AG04450 (cell line): ENCODE results near the gene TMEM178A. TPM values are rescaled to one million over a fixed set of nuclear protein-coding genes. Genes with fewer than 3 reads are reported as not detected.

ENCODE experiments used
- CTCF ChIA-PET: fragments of 300-600, 350-600 bp; formaldehyde crosslinking; extraction: SDS; loops from one replicate; lab custom pipeline; 2022; ENCODE audit warnings: antibody characterized with exemption, inconsistent platforms; lab: Charles Lee
- POLR2A ChIA-PET: fragments of 350-600 bp; formaldehyde crosslinking; extraction: SDS; loops from one replicate; lab custom pipeline; 2021; ENCODE audit warnings: antibody characterized with exemption, inconsistent platforms; lab: Yijun Ruan, JAX
- DNase-seq: peaks from one replicate; pipeline ENCODE4 v3.0.0-alpha.2; 2011; ENCODE audit warnings: low read depth, low spot score
- H3K27ac ChIP-seq: one replicate; pipeline ENCODE4 v1.5.1; 2012; ENCODE audit warnings: low read depth, low read length, control low read depth
- H3K27me3 ChIP-seq: one replicate; pipeline ENCODE4 v1.6.0; 2012; ENCODE audit warnings: low read length; ENCODE audit not compliant: control insufficient read depth, insufficient read depth
- H3K4me3 ChIP-seq: 2 replicates; pipeline ENCODE4 v1.5.1; 2011; ENCODE audit warnings: mild to moderate bottlenecking, low read depth, low read length, control low read depth
- H3K9me3 ChIP-seq: 2 replicates; pipeline ENCODE4 v1.5.1; 2012; ENCODE audit warnings: low read length; ENCODE audit not compliant: control insufficient read depth, insufficient read depth
- CTCF ChIP-seq: IDR thresholded peaks from 2 replicates; pipeline ENCODE4 v1.5.1; 2011; ENCODE audit warnings: low read depth, low read length, control low read depth, inconsistent platforms
- polyA plus RNA-seq: library from polyadenylated mRNA; depleted of rRNA; stranded (reverse); fragments of >200 nt; gene quantifications from 2 replicates; pipeline ENCODE4 v1.2.3, GENCODE V29; 2011

The TMEM178A gene
- polyA plus RNA-seq, 1 experiment: 1.1 TPM

DNA sequence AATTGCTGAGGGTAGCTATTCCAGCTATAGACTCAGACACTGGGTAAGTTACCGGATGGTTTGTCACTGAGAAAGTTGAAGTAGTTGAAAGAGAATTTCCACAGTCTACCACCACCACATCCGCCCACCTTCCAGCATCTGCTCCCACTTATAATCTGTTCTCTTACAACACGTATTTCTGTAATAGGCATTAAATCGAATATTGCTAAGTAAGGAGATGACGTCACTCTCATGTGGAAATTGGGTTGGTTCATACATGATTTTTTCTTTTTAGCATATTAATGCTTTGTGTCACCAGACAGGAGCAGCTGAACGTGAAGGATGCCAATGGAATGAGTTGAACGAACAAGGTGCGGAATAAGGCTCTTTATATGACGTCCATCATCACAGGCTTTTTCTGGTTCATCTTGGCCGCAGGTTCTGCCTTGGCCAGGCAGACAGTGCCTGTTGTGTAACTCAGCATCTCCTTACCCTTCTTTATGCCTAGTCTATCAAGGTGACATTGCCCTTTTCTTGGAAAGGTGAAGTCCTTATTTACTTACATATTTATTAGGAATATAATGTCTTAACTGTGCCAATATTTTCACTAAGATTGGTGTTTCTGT lies 67.5 kb downstream of the TMEM178A start:
- Histone ChIP-seq H3K27me3 (no peaks in the 10 kb centered on the region), H3K9me3 (no peaks in the 10 kb centered on the region), H3K4me3 (no peak overlapping the region), H3K27ac (no peak overlapping the region)
- no peak for DNase-seq
- TF ChIP-seq CTCF: no peak
- ChIA-PET POLR2A (no interaction called here), CTCF (no interaction called here)

- no peak overlapping the region for H3K4me3 ChIP-seq
- no peak for DNase-seq
- TF ChIP-seq CTCF: no peak
- H3K9me3 ChIP-seq: no peaks in the 10 kb centered on the region
- H3K27ac ChIP-seq: no peak overlapping the region
- POLR2A ChIA-PET: no interaction called here
- CTCF ChIA-PET: interaction anchor here (0.9 kb wide), 1 partner anchor 141 kb away, joined by 3 read pairs; no protein-coding TSS in a partner anchor
- H3K27me3 ChIP-seq: no peaks in the 10 kb centered on the region
These were observed 68.7 kb downstream of the TMEM178A start for GRCh38 chr2:39734445-39734844.

GRCh38 chr2:39735648-39736047 lies 69.9 kb downstream of the TMEM178A start:
- H3K27ac ChIP-seq: no peak overlapping the region
- H3K27me3 ChIP-seq: no peaks in the 10 kb centered on the region
- POLR2A ChIA-PET: no interaction called here
- CTCF ChIA-PET: interaction anchor here (0.9 to 1.0 kb wide), 2 partner anchors 142 to 167 kb away, joined by 3 read pairs; no protein-coding TSS in a partner anchor
- no peak for DNase-seq
- H3K9me3 ChIP-seq: no peaks in the 10 kb centered on the region
- no peak overlapping the region for H3K4me3 ChIP-seq
- TF ChIP-seq CTCF: no peak

GRCh38 chr2:39736640-39737039 lies 70.9 kb downstream of the TMEM178A start:
- Histone ChIP-seq H3K4me3 (no peak overlapping the region), H3K27me3 (no peaks in the 10 kb centered on the region), H3K27ac (no peak overlapping the region), H3K9me3 (no peaks in the 10 kb centered on the region)
- POLR2A ChIA-PET: interaction anchor here (0.6 kb wide), 1 partner anchor 411 kb away, joined by 3 read pairs; no protein-coding TSS in a partner anchor
- DNase-seq: peak; percentile 59
- CTCF ChIA-PET: no interaction called here
- TF ChIP-seq CTCF: no peak

- POLR2A ChIA-PET: interaction anchor here (0.7 kb wide), 1 partner anchor 137 kb away, joined by 4 read pairs; no protein-coding TSS in a partner anchor
- TF ChIP-seq CTCF: no peak
- Histone ChIP-seq H3K9me3 (no peaks in the 10 kb centered on the region), H3K27ac (peak overlapping the region; percentile 71), H3K4me3 (peak overlapping the region; percentile 45), H3K27me3 (no peaks in the 10 kb centered on the region)
- DNase-seq: peak; percentile 61
- CTCF ChIA-PET: no interaction called here
These were observed 71.9 kb downstream of the TMEM178A start for GRCh38 chr2:39737661-39738060.
